ENCODE data around the gene GLUL.
"Not testable (repeated sequence)": the region's sequence is repeated elsewhere in the genome, so short reads cannot be mapped to it uniquely, and the experiment has no call there.

Gene GLUL

GRCh38 chr1:182394055-182394775 is 2.6 kb upstream of the GLUL start:
- no peak for DNase-seq (ENCODE audit: low read depth)

GRCh38 chr1:182392050-182393028 is 749 bp upstream of the GLUL start:
- no peak for DNase-seq (ENCODE audit: low read depth)

GRCh38 chr1:182391028-182391361 is 595 bp downstream of the GLUL start:
- no peak for DNase-seq (ENCODE audit: low read depth)

- no peak for DNase-seq (ENCODE audit: low read depth)
Observed at GRCh38 chr1:182389619-182390047, 2.0 kb downstream of the GLUL start.

- no peak for DNase-seq (ENCODE audit: low read depth)
Observed at GRCh38 chr1:182388392-182389134, 3.0 kb downstream of the GLUL start.

GRCh38 chr1:182387566-182387965 is 4.0 kb downstream of the GLUL start:
- no peak for DNase-seq (ENCODE audit: low read depth)

GRCh38 chr1:182386980-182387379 is 4.6 kb downstream of the GLUL start:
- no peak for DNase-seq (ENCODE audit: low read depth)

- DNase-seq (ENCODE audit: low read depth) = no peak
Observed at GRCh38 chr1:182385885-182386853, 5.4 kb downstream of the GLUL start.

- DNase-seq (ENCODE audit: low read depth) = no peak
Observed at GRCh38 chr1:182384387-182384960, 7.1 kb downstream of the GLUL start.

GRCh38 chr1:182383934-182384333 is 7.7 kb downstream of the GLUL start:
- DNase-seq (ENCODE audit: low read depth) = no peak

- DNase-seq (ENCODE audit: low read depth) = no peak
Observed at GRCh38 chr1:182383037-182383661, 8.4 kb downstream of the GLUL start.

GRCh38 chr1:182381962-182382819 is 9.4 kb downstream of the GLUL start:
- DNase-seq (ENCODE audit: low read depth) = no peak

- no peak for DNase-seq (ENCODE audit: low read depth)
Observed at GRCh38 chr1:182380199-182380598, 11.4 kb downstream of the GLUL start.

- DNase-seq (ENCODE audit: low read depth) = not testable (repeated sequence)
Observed at GRCh38 chr1:182379781-182380180, 11.8 kb downstream of the GLUL start.

- no peak for DNase-seq (ENCODE audit: low read depth)
Observed at GRCh38 chr1:182376936-182377574, 14.5 kb downstream of the GLUL start.

GRCh38 chr1:182374101-182374834 is 17.3 kb downstream of the GLUL start:
- DNase-seq (ENCODE audit: low read depth) = no peak

- no peak for DNase-seq (ENCODE audit: low read depth)
Observed at GRCh38 chr1:182370532-182370931, 21.1 kb downstream of the GLUL start.

- DNase-seq (ENCODE audit: low read depth) = no peak
Observed at GRCh38 chr1:182368903-182369302, 22.7 kb downstream of the GLUL start.
